Measurements from ENCODE around the gene ABCA1. TPM values are rescaled to one million over a fixed set of nuclear protein-coding genes. Genes with fewer than 3 reads are reported as not detected.

Gene ABCA1
- total RNA-seq, 1 experiment from 2014 or later = 0.69 TPM

GRCh38 chr9:104896131-104896530, 31.8 kb downstream of the ABCA1 start:
- no peaks in the 10 kb centered on the region for H3K9me3 ChIP-seq (ENCODE audit: low read depth, low read length, poor library complexity, severe bottlenecking)
- H3K4me1 ChIP-seq (ENCODE audit: insufficient read depth, low read length, poor library complexity, severe bottlenecking) = no peaks in the 10 kb centered on the region
- H3K36me3 ChIP-seq (ENCODE audit: insufficient read depth, low read length, poor library complexity, severe bottlenecking) = no peaks in the 10 kb centered on the region
- CTCF ChIA-PET = no interaction called here
- no peak overlapping the region for H3K27ac ChIP-seq (ENCODE audit: low read depth, low read length, poor library complexity, severe bottlenecking)
- H3K4me3 ChIP-seq (ENCODE audit: low read depth, low read length, poor library complexity, severe bottlenecking) = no peak overlapping the region
- no peaks in the 10 kb centered on the region for H3K27me3 ChIP-seq (replicated peaks; ENCODE audit: insufficient read depth, low read depth, low read length, poor library complexity)
- TF ChIP-seq CTCF (conservative IDR thresholded peaks at IDR 0.05; ENCODE audit: low read depth, low read length) = no peak
- intact Hi-C loops (cut with micrococcal nuclease; ENCODE audit: unreplicated experiment) = no loop called here
- POLR2A ChIA-PET (ENCODE audit: low non-redundant PET) = no interaction called here
- no TSS peak for BruUV-seq (replicated peaks)
- DNase-seq (ENCODE audit: low spot score) = no peak

- ChIA-PET POLR2A (ENCODE audit: low non-redundant PET) (no interaction called here), CTCF (no interaction called here)
- no TSS peak for BruUV-seq (replicated peaks)
- intact Hi-C loops (cut with micrococcal nuclease; ENCODE audit: unreplicated experiment) = no loop called here
- TF ChIP-seq CTCF (conservative IDR thresholded peaks at IDR 0.05; ENCODE audit: low read depth, low read length) = no peak
- TF ChIP-seq EZH2 (IDR thresholded peaks at IDR 0.05; ENCODE audit: borderline replicate concordance, low read depth, low read length, poor library complexity, severe bottlenecking) = no peak
- Histone ChIP-seq H3K4me1 (ENCODE audit: insufficient read depth, low read length, poor library complexity, severe bottlenecking) (no peaks in the 10 kb centered on the region), H3K27me3 (replicated peaks; ENCODE audit: insufficient read depth, low read depth, low read length, poor library complexity) (no peaks in the 10 kb centered on the region), H3K4me3 (ENCODE audit: low read depth, low read length, poor library complexity, severe bottlenecking) (no peak overlapping the region), H3K36me3 (ENCODE audit: insufficient read depth, low read length, poor library complexity, severe bottlenecking) (no peaks in the 10 kb centered on the region), H3K9me3 (ENCODE audit: low read depth, low read length, poor library complexity, severe bottlenecking) (no peaks in the 10 kb centered on the region), H3K27ac (ENCODE audit: low read depth, low read length, poor library complexity, severe bottlenecking) (no peak overlapping the region)
- DNase-seq (ENCODE audit: low spot score) = no peak
These were observed 32.4 kb downstream of the ABCA1 start for GRCh38 chr9:104895572-104895971.

GRCh38 chr9:104892701-104893100, 35.3 kb downstream of the ABCA1 start:
- Histone ChIP-seq H3K9me3 (ENCODE audit: low read depth, low read length, poor library complexity, severe bottlenecking) (no peaks in the 10 kb centered on the region), H3K36me3 (ENCODE audit: insufficient read depth, low read length, poor library complexity, severe bottlenecking) (no peaks in the 10 kb centered on the region), H3K27ac (ENCODE audit: low read depth, low read length, poor library complexity, severe bottlenecking) (no peak overlapping the region), H3K4me3 (ENCODE audit: low read depth, low read length, poor library complexity, severe bottlenecking) (no peak overlapping the region), H3K27me3 (replicated peaks; ENCODE audit: insufficient read depth, low read depth, low read length, poor library complexity) (no peaks in the 10 kb centered on the region), H3K4me1 (ENCODE audit: insufficient read depth, low read length, poor library complexity, severe bottlenecking) (no peaks in the 10 kb centered on the region)
- ChIA-PET POLR2A (ENCODE audit: low non-redundant PET) (no interaction called here), CTCF (no interaction called here)
- BruUV-seq (replicated peaks) = no TSS peak
- intact Hi-C loops (cut with micrococcal nuclease; ENCODE audit: unreplicated experiment) = no loop called here
- TF ChIP-seq EZH2 (IDR thresholded peaks at IDR 0.05; ENCODE audit: borderline replicate concordance, low read depth, low read length, poor library complexity, severe bottlenecking) (no peak), CTCF (conservative IDR thresholded peaks at IDR 0.05; ENCODE audit: low read depth, low read length) (no peak)
- no peak for DNase-seq (ENCODE audit: low spot score)
